AG04449 (cell line): ENCODE data around the gene IFITM10.

Source experiments
- CTCF ChIA-PET: fragments of 350-600 bp; formaldehyde crosslinking; extraction: SDS; loops from one replicate; lab custom pipeline; 2021; ENCODE audit warnings: antibody characterized with exemption; lab: Yijun Ruan, JAX
- POLR2A ChIA-PET: fragments of 400-600, 350-600 bp; formaldehyde crosslinking; extraction: SDS; loops from one replicate; lab custom pipeline; 2020; ENCODE audit warnings: antibody characterized with exemption, inconsistent platforms; lab: Yijun Ruan, JAX
- DNase-seq: peaks from one replicate; pipeline ENCODE4 v3.0.0-alpha.2; 2010; ENCODE audit warnings: low read depth, low spot score
- H3K4me3 ChIP-seq: 2 replicates; pipeline ENCODE4 v1.5.1; 2011; ENCODE audit warnings: low read depth, mild to moderate bottlenecking, control low read depth, low read length
- CTCF ChIP-seq: IDR thresholded peaks from one replicate; pipeline ENCODE4 v1.5.1; 2011; ENCODE audit warnings: mild to moderate bottlenecking, moderate library complexity, low read length, control low read depth, inconsistent platforms; ENCODE audit not compliant: insufficient read depth; ENCODE audit errors: missing control alignments

The IFITM10 gene

DNA sequence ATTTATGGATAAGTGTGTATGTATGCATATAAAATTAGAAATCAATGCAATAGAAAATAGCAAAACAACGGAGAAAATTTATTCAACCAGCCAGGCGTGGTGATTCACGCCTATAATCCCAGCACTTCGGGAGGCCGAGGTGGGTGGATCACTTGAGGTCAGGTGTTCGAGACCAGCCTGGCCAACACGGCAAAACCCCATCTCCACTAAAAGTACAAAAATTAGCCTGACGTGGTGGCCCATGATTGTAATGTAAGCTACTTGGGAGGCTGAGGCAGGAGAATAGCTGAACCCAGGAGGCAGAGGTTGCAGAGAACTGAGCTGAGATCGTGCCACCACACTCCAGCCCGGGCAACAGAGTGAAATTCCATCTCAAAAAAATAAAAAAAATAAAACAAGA, 47.9 kb downstream of the IFITM10 start:
- ChIA-PET CTCF (interaction anchor here (2.8 to 3.0 kb wide), 2 partner anchors 10 to 130 kb away, joined by 24 to 30 read pairs; no protein-coding TSS in a partner anchor), POLR2A (no interaction called here)
- no peak for DNase-seq
- H3K4me3 ChIP-seq, result no peak overlapping the region
- no peak for TF ChIP-seq CTCF

- ChIA-PET CTCF (interaction anchor here (0.7 to 3.0 kb wide), 7 partner anchors 8 to 450 kb away, joined by 3 to 30 read pairs (median 5); no protein-coding TSS in a partner anchor), POLR2A (no interaction called here)
- no peak for DNase-seq
- no peak overlapping the region for H3K4me3 ChIP-seq
- no peak for TF ChIP-seq CTCF
These were observed 49.1 kb downstream of the IFITM10 start for GRCh38 chr11:1701091-1701807.

DNA sequence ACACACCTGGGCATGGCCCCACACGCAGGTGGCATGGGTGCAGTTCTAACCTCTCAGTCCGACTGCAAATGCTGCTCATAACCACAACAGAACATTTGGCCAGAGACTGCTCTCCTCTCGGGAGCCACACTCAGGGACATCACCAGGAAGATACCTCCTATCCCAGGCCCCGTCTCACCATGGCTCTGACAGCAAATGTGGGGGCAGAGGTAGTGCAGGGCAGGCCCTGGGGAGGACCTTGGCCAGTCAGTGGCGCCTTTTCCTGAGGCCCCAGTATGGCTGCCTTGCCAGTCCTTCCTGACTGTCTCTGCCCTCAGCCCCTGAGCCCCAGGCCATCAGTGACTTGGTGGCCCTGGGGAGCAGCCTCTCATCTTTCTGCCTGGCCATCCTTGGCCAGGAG, 50.6 kb downstream of the IFITM10 start:
- no peak for TF ChIP-seq CTCF
- no peak overlapping the region for H3K4me3 ChIP-seq
- CTCF ChIA-PET, result interaction anchor here (3.0 kb wide), 1 partner anchor 133 kb away, joined by 30 read pairs; no protein-coding TSS in a partner anchor
- no peak for DNase-seq
- POLR2A ChIA-PET, result no interaction called here

DNA sequence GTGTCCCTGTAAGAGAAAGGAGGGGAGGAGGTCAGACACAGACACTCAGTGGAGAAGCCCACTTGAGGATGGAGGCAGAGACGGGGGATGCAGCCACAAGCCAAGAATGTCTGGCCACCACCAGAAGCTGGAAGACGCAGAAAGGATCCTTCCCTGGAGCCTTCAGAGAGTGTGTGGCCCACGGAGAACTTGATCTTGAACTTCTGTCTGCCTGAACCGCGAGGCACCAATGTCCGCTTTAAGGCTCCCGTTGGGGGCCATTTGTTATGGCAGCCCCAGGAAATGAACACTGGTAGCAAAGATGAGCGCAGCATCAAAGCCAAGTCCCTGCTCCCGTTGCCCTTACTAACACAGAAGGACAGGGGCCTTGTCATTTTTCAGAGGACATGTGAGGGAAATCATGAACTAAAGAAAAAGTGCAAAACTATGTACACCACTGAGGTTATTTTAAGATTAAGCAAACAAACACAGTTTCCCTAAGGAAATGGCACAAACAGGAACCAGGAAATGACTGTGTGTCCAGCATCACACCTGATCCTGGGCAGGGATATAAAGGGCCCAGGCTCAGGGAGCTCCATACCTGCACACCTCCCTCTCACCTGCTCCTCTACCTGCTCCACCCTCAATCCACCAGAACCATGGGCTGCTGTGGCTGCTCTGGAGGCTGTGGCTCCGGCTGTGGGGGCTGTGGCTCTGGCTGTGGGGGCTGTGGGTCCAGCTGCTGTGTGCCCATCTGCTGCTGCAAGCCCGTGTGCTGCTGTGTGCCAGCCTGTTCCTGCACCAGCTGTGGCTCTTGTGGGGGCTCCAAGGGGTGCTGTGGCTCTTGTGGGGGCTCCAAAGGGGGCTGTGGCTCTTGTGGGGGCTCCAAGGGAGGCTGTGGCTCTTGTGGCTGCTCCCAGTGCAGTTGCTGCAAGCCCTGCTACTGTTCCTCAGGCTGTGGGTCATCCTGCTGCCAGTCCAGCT, 53.5 kb downstream of the IFITM10 start, which contains the start of gene KRTAP5-6:
TSS of gene KRTAP5-6 (plus strand) at position 588 of the 963 bp plus-strand sequence. CDS start at position 639, 51 bp downstream.
- TF ChIP-seq CTCF, result no peak
- H3K4me3 ChIP-seq, result no peak within 1 kb of the TSS
- no peak for DNase-seq
- ChIA-PET CTCF (interaction anchor here (0.7 to 2.6 kb wide), 6 partner anchors 17 to 455 kb away, joined by 3 to 23 read pairs (median 6); partner anchors contain the start of gene H19), POLR2A (no interaction called here)

- ChIA-PET CTCF (interaction anchor here (2.1 to 5.8 kb wide), 15 partner anchors 10 to 455 kb away, joined by 6 to 671 read pairs (median 37); partner anchors contain the start of genes IFITM10 and SYT8), POLR2A (no interaction called here)
- no peak for DNase-seq
- H3K4me3 ChIP-seq, result no peak overlapping the region
- TF ChIP-seq CTCF, result no peak
These were observed 54.8 kb downstream of the IFITM10 start for GRCh38 chr11:1695548-1696108.
